ENCODE results near the gene MYBPHL. TPM values are rescaled to one million over a fixed set of nuclear protein-coding genes. Genes with fewer than 3 reads are reported as not detected.

The MYBPHL gene
- total and polyA plus RNA-seq, 2 of the 13 experiments (the other 11 are each of a cell fraction or from before 2014, with no cell fraction given), result 3.7 to 3.8 TPM

DNA sequence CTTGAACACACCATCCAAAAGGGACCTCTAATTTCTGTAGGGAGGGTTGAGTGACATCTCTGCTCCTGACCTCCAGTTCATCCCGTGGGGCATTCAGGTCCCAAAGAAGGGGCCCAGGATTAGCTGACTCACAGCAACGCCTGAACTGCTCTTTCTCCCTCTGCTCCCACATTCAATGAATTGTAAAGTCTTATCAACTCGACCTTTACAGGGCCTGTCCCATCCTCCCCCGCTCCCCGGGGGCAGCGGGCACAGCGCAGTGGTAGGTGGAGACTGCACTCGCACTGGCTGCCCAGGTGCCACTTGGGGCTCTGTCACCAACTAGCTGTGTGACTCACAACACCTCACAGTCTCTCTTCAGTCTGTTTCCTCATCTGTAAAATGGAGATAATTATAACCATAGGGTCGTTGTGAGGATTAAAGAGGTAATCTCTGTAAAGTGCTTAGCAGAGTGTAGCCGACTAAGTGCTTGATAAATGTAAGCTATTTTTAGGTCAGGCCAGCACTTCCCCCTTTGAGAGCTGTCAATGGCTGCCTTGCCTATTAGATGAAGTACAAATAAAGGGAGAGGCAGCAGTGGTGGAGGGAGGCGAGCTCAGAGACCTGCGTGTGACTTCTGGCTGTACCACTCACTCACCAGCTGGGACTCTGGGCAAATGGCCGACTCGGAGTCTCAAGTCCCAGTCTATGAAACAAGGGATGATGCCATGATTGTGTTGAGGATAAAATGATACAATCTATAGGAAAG is 637 bp upstream of the MYBPHL start (continued):
- TF ChIP-seq, protein P1, sequence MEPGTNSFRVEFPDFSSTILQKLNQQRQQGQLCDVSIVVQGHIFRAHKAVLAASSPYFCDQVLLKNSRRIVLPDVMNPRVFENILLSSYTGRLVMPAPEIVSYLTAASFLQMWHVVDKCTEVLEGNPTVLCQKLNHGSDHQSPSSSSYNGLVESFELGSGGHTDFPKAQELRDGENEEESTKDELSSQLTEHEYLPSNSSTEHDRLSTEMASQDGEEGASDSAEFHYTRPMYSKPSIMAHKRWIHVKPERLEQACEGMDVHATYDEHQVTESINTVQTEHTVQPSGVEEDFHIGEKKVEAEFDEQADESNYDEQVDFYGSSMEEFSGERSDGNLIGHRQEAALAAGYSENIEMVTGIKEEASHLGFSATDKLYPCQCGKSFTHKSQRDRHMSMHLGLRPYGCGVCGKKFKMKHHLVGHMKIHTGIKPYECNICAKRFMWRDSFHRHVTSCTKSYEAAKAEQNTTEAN (CRISPR knock-in tag; conservative IDR thresholded peaks at IDR 0.05), result no peak
- TF ChIP-seq ZFP36L1 (CRISPR knock-in tag; IDR thresholded peaks at IDR 0.05) (no peak), FOSL1 (CRISPR knock-in tag; IDR thresholded peaks at IDR 0.05; ENCODE audit: borderline replicate concordance) (no peak), REPIN1 (CRISPR knock-in tag; IDR thresholded peaks at IDR 0.05; ENCODE audit: borderline replicate concordance, low read depth) (no peak), THYN1 (CRISPR knock-in tag; IDR thresholded peaks at IDR 0.05; ENCODE audit: borderline replicate concordance, low read depth) (no peak), ZNF557 (CRISPR knock-in tag; IDR thresholded peaks at IDR 0.05) (no peak), RBM39 (IDR thresholded peaks at IDR 0.05; ENCODE audit: low read depth, low read length, poor library complexity, severe bottlenecking) (no peak), MAFG (CRISPR knock-in tag; IDR thresholded peaks at IDR 0.05) (no peak), ZNF326 (CRISPR knock-in tag; IDR thresholded peaks at IDR 0.05; ENCODE audit: borderline replicate concordance) (no peak), ZNF761 (CRISPR knock-in tag; conservative IDR thresholded peaks at IDR 0.05) (no peak), ZNF317 (CRISPR knock-in tag; IDR thresholded peaks at IDR 0.05) (no peak), MEIS2 (CRISPR knock-in tag; IDR thresholded peaks at IDR 0.05) (no peak)
- TF ChIP-seq, protein P2, sequence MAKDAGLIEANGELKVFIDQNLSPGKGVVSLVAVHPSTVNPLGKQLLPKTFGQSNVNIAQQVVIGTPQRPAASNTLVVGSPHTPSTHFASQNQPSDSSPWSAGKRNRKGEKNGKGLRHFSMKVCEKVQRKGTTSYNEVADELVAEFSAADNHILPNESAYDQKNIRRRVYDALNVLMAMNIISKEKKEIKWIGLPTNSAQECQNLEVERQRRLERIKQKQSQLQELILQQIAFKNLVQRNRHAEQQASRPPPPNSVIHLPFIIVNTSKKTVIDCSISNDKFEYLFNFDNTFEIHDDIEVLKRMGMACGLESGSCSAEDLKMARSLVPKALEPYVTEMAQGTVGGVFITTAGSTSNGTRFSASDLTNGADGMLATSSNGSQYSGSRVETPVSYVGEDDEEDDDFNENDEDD (CRISPR knock-in tag; IDR thresholded peaks at IDR 0.05; ENCODE audit: borderline replicate concordance), result no peak
- TF ChIP-seq, protein P3, sequence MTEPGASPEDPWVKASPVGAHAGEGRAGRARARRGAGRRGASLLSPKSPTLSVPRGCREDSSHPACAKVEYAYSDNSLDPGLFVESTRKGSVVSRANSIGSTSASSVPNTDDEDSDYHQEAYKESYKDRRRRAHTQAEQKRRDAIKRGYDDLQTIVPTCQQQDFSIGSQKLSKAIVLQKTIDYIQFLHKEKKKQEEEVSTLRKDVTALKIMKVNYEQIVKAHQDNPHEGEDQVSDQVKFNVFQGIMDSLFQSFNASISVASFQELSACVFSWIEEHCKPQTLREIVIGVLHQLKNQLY (CRISPR knock-in tag; IDR thresholded peaks at IDR 0.05), result no peak
- TF ChIP-seq, protein P4, sequence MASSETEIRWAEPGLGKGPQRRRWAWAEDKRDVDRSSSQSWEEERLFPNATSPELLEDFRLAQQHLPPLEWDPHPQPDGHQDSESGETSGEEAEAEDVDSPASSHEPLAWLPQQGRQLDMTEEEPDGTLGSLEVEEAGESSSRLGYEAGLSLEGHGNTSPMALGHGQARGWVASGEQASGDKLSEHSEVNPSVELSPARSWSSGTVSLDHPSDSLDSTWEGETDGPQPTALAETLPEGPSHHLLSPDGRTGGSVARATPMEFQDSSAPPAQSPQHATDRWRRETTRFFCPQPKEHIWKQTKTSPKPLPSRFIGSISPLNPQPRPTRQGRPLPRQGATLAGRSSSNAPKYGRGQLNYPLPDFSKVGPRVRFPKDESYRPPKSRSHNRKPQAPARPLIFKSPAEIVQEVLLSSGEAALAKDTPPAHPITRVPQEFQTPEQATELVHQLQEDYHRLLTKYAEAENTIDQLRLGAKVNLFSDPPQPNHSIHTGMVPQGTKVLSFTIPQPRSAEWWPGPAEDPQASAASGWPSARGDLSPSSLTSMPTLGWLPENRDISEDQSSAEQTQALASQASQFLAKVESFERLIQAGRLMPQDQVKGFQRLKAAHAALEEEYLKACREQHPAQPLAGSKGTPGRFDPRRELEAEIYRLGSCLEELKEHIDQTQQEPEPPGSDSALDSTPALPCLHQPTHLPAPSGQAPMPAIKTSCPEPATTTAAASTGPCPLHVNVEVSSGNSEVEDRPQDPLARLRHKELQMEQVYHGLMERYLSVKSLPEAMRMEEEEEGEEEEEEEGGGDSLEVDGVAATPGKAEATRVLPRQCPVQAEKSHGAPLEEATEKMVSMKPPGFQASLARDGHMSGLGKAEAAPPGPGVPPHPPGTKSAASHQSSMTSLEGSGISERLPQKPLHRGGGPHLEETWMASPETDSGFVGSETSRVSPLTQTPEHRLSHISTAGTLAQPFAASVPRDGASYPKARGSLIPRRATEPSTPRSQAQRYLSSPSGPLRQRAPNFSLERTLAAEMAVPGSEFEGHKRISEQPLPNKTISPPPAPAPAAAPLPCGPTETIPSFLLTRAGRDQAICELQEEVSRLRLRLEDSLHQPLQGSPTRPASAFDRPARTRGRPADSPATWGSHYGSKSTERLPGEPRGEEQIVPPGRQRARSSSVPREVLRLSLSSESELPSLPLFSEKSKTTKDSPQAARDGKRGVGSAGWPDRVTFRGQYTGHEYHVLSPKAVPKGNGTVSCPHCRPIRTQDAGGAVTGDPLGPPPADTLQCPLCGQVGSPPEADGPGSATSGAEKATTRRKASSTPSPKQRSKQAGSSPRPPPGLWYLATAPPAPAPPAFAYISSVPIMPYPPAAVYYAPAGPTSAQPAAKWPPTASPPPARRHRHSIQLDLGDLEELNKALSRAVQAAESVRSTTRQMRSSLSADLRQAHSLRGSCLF (CRISPR knock-in tag; IDR thresholded peaks at IDR 0.05; ENCODE audit: borderline replicate concordance), result no peak
- TF ChIP-seq, protein P5, sequence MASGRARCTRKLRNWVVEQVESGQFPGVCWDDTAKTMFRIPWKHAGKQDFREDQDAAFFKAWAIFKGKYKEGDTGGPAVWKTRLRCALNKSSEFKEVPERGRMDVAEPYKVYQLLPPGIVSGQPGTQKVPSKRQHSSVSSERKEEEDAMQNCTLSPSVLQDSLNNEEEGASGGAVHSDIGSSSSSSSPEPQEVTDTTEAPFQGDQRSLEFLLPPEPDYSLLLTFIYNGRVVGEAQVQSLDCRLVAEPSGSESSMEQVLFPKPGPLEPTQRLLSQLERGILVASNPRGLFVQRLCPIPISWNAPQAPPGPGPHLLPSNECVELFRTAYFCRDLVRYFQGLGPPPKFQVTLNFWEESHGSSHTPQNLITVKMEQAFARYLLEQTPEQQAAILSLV (CRISPR knock-in tag; IDR thresholded peaks at IDR 0.05; ENCODE audit: borderline replicate concordance), result 0 out of 2 replicates have a peak, but pooled peaks have one; percentile 39
- TF ChIP-seq, protein P6, sequence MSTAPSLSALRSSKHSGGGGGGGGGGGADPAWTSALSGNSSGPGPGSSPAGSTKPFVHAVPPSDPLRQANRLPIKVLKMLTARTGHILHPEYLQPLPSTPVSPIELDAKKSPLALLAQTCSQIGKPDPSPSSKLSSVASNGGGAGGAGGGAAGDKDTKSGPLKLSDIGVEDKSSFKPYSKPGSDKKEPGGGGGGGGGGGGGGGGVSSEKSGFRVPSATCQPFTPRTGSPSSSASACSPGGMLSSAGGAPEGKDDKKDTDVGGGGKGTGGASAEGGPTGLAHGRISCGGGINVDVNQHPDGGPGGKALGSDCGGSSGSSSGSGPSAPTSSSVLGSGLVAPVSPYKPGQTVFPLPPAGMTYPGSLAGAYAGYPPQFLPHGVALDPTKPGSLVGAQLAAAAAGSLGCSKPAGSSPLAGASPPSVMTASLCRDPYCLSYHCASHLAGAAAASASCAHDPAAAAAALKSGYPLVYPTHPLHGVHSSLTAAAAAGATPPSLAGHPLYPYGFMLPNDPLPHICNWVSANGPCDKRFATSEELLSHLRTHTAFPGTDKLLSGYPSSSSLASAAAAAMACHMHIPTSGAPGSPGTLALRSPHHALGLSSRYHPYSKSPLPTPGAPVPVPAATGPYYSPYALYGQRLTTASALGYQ (CRISPR knock-in tag; IDR thresholded peaks at IDR 0.05), result no peak
